Smooth muscle cell (in vitro differentiated cells): ENCODE data around the gene ATXN1. TPM values are rescaled to one million over a fixed set of nuclear protein-coding genes. Genes with fewer than 3 reads are reported as not detected.
"Not testable (repeated sequence)": the region's sequence is repeated elsewhere in the genome, so short reads cannot be mapped to it uniquely, and the experiment has no call there.

Experiments used
- DNase-seq: peaks from one replicate; lab custom pipeline; 2025; ENCODE audit not compliant: unreplicated experiment; lab: John Stamatoyannopoulos, UW
- H2AFZ ChIP-seq: fragments of 200-600 bp; sonication (generic); 2 replicates; pipeline ENCODE4 v1.6.0; 2016; ENCODE audit warnings: antibody characterized with exemption, low read depth, mild to moderate bottlenecking
- H3F3A ChIP-seq: fragments of 200-600 bp; sonication (generic); 2 replicates; pipeline ENCODE4 v1.6.0; 2017; ENCODE audit warnings: antibody characterized with exemption, low read depth
- H3K27ac ChIP-seq: fragments of 200-600 bp; sonication (generic); 2 replicates; pipeline ENCODE4 v1.5.1; 2016; ENCODE audit warnings: low read depth, mild to moderate bottlenecking
- H3K27me3 ChIP-seq: fragments of 200-600 bp; sonication (generic); 2 replicates; pipeline ENCODE4 v1.6.1; 2016; ENCODE audit warnings: low read depth, mild to moderate bottlenecking
- H3K36me3 ChIP-seq: fragments of 200-600 bp; sonication (generic); 2 replicates; pipeline ENCODE4 v1.5.1; 2016; ENCODE audit warnings: low read depth
- H3K4me1 ChIP-seq: fragments of 200-600 bp; sonication (generic); 2 replicates; pipeline ENCODE4 v1.5.1; 2016; ENCODE audit warnings: low read depth
- H3K4me2 ChIP-seq: fragments of 200-600 bp; sonication (generic); 2 replicates; pipeline ENCODE4 v1.6.0; 2016; ENCODE audit warnings: mild to moderate bottlenecking
- H3K4me3 ChIP-seq: fragments of 200-600 bp; sonication (generic); 2 replicates; pipeline ENCODE4 v1.5.1; 2016; ENCODE audit warnings: mild to moderate bottlenecking
- H3K79me2 ChIP-seq: fragments of 200-600 bp; sonication (generic); 2 replicates; pipeline ENCODE4 v1.6.0; 2016; ENCODE audit warnings: low read depth, mild to moderate bottlenecking
- H3K9ac ChIP-seq: fragments of 200-600 bp; sonication (generic); 2 replicates; pipeline ENCODE4 v1.6.0; 2016; ENCODE audit warnings: low read depth
- H3K9me3 ChIP-seq: fragments of 200-600 bp; sonication (generic); replicated peaks from 2 replicates; pipeline ENCODE4 v1.5.1; 2016; ENCODE audit warnings: low read depth
- H4K20me1 ChIP-seq: fragments of 200-600 bp; sonication (generic); 2 replicates; pipeline ENCODE4 v1.6.0; 2016; ENCODE audit warnings: low read depth
- WGBS: methylation state at CpG from one replicate; pipeline ENCODE4 v1.1.7; 2016; ENCODE audit warnings: low lambda C conversion rate; 5-methylcytosine and 5-hydroxymethylcytosine counted together
- polyA plus RNA-seq: library from polyadenylated mRNA; unstranded; fragments of >200 nt; fragmentation: Nextera tagmentation; extraction: Ambion mirVana; gene quantifications from 2 replicates; pipeline ENCODE4 v1.2.1, GENCODE V29; 2016
- total RNA-seq: library from RNA; depleted of rRNA; stranded (reverse); fragments of >200 nt; gene quantifications from 2 replicates; pipeline ENCODE4 v1.2.3, GENCODE V29; 2014
- TF ChIP-seq, protein P1 (sequence below): fragments of 200-600 bp; sonication (generic); IDR thresholded peaks from 2 replicates; pipeline ENCODE4 v1.5.1; 2017; ENCODE audit warnings: borderline replicate concordance, mild to moderate bottlenecking, antibody characterized with exemption; ENCODE audit not compliant: insufficient read depth, poor library complexity, severe bottlenecking

The ATXN1 gene
- total and polyA plus RNA-seq, 2 experiments from 2014 or later: 17.9 to 40.6 TPM

DNA sequence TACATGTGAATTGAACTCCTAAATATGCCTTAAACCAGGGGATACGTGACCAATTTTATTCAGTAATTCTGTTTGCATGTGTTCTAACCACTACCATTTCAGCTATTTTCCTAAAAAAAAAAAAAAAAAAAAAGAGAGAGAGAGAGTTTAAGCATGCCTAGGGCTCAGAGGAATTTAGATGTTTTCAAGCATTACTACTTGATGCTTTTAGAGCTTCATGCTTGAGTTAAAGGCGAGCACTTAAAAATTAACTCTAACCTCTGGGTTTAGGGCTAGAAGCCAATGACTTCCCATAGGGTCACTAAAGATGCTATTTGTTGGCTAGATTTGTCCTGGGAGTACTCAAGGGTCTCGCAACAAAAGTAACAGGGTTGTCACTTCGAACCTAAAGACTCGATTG is 217.7 kb downstream of the ATXN1 start:
- Histone ChIP-seq H3K9ac (no peak overlapping the region), H3K27ac (no peak overlapping the region), H3F3A (peaks cover 4% of the 10 kb centered on the region), H3K79me2 (no peaks in the 10 kb centered on the region), H2AFZ (no peak overlapping the region), H3K4me1 (no peaks in the 10 kb centered on the region), H3K36me3 (no peaks in the 10 kb centered on the region), H3K27me3 (no peaks in the 10 kb centered on the region), H3K4me2 (no peak overlapping the region), H3K9me3 (no peaks in the 10 kb centered on the region), H3K4me3 (no peak overlapping the region), H4K20me1 (peaks cover 92% of the 10 kb centered on the region)
- DNase-seq: no peak
- WGBS: 96% methylated on average over 5 of the region's 5 CpGs
- TF ChIP-seq, protein P1, sequence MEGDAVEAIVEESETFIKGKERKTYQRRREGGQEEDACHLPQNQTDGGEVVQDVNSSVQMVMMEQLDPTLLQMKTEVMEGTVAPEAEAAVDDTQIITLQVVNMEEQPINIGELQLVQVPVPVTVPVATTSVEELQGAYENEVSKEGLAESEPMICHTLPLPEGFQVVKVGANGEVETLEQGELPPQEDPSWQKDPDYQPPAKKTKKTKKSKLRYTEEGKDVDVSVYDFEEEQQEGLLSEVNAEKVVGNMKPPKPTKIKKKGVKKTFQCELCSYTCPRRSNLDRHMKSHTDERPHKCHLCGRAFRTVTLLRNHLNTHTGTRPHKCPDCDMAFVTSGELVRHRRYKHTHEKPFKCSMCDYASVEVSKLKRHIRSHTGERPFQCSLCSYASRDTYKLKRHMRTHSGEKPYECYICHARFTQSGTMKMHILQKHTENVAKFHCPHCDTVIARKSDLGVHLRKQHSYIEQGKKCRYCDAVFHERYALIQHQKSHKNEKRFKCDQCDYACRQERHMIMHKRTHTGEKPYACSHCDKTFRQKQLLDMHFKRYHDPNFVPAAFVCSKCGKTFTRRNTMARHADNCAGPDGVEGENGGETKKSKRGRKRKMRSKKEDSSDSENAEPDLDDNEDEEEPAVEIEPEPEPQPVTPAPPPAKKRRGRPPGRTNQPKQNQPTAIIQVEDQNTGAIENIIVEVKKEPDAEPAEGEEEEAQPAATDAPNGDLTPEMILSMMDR: no peak

DNA sequence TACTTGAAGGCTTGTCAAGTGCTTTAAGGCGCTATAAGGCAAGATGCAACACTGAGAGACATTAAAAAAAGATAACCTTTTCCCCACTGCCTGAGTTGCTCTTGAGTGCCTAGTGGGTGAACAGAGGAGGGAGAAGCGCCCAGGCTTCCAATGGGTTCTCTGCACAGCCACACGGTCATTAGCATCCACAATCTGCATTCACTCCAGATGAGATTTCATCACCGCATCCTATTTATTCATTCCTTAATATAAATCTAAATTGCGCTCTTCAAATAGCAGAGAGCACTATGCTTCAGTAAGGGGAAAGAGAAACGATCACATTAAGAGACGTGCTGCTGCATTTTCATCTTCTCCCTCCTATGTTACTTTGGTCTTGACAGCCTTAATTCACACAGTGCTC is 219.2 kb downstream of the ATXN1 start:
- Histone ChIP-seq H2AFZ (no peak overlapping the region), H3K79me2 (no peaks in the 10 kb centered on the region), H3K9ac (no peak overlapping the region), H3F3A (peaks cover 2% of the 10 kb centered on the region), H3K4me1 (no peaks in the 10 kb centered on the region), H4K20me1 (peaks cover 81% of the 10 kb centered on the region), H3K4me3 (no peak overlapping the region), H3K9me3 (no peaks in the 10 kb centered on the region), H3K36me3 (no peaks in the 10 kb centered on the region), H3K27me3 (no peaks in the 10 kb centered on the region), H3K4me2 (no peak overlapping the region), H3K27ac (no peak overlapping the region)
- TF ChIP-seq, protein P1: no peak
- 95% methylated on average over 7 of the region's 7 CpGs for WGBS
- DNase-seq: no peak

DNA sequence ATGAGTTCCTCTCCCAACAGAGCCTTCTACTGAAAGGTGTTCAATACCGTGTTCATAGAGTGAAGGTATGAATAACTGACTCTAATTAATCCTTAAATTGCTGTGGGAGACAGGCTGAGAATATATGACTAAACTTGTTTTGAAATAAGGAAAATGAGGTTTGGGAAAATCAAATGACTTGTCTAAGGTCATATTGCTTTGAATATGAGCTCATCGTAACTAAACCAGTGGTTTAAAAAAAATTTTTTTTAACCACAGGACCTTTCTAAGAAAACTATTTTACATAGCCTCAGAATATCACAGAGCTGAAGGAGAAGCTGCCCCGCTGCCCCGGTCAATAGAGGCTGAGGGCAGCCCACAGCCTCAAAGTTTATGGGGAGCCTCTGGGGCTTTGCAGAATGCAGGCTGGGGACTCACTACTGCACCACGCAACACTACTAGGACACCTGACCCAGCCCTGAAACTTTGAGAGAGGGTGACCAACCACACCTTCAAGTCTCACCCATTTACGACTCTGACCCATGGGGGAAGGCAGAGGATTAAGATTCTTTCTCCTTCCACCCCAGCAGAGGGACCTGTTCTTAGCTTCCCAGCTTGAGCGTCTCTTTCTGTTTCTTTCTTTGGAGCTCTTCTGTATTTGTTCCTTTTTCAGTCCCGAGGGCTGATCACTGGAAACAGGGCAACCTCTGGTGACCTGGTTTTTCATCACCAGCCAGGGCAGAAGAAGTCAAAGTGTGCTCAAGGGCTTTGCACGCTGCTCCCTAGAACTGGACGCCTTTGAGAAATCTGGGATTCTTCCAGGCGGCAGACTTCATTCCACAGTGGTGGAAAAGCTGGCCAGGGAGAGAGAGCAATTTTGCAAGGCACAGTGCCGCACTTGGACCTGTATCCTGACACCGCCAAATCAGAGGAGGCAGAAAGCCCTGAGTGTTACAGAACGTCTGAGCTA is 220.2 kb downstream of the ATXN1 start:
- H3K9me3 ChIP-seq: no peaks in the 10 kb centered on the region
- peaks cover 80% of the 10 kb centered on the region for H4K20me1 ChIP-seq
- no peaks in the 10 kb centered on the region for H3K36me3 ChIP-seq
- H3K79me2 ChIP-seq: peaks cover 4% of the 10 kb centered on the region
- WGBS: 91% methylated on average over 14 of the region's 14 CpGs
- H3K4me3 ChIP-seq: no peak overlapping the region
- H3K4me1 ChIP-seq: no peaks in the 10 kb centered on the region
- TF ChIP-seq, protein P1: no peak
- no peak overlapping the region for H3K27ac ChIP-seq
- H3K9ac ChIP-seq: no peak overlapping the region
- DNase-seq: no peak
- H2AFZ ChIP-seq: no peak overlapping the region
- no peak overlapping the region for H3K4me2 ChIP-seq
- H3F3A ChIP-seq: no peaks in the 10 kb centered on the region
- H3K27me3 ChIP-seq: no peaks in the 10 kb centered on the region

DNA sequence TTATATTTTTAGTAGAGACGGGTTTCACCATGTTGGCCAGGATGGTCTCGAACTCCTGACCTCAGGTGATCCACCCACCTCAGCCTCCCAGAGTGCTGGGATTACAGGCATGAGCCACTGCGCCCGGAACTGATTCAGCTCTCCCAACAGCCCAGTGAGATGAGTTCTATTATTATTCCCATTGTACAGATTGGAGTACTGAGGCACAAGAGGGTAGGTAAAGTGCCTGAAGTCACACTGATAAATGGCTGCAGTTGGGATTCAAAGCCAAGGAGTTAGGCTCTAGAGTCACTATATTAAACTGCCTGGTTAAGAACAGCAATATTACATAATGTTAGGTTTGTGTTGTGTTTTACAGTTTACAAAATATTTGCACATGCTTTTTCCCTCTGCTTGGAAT is 220.9 kb downstream of the ATXN1 start:
- not testable (repeated sequence) for DNase-seq, H3F3A ChIP-seq, H3K4me1 ChIP-seq, H2AFZ ChIP-seq, H3K27ac ChIP-seq, H3K27me3 ChIP-seq, H3K36me3 ChIP-seq, H3K9me3 ChIP-seq, H3K4me2 ChIP-seq, H3K4me3 ChIP-seq, H3K79me2 ChIP-seq, H3K9ac ChIP-seq
- H4K20me1 ChIP-seq: peaks cover 79% of the 10 kb centered on the region
- WGBS: 94% methylated on average over 4 of the region's 4 CpGs
